Non-pigmented ciliary epithelial cell (primary cell): ENCODE measurements around the gene VMP1.
"Not testable (repeated sequence)": the region's sequence is repeated elsewhere in the genome, so short reads cannot be mapped to it uniquely, and the experiment has no call there.

Experiments
- DNase-seq: peaks from one replicate; pipeline ENCODE4 v3.0.0-alpha.2; 2010; ENCODE audit warnings: low read depth

The VMP1 gene

GRCh38 chr17:59863616-59864015, 156.2 kb downstream of the VMP1 start:
- no peak for DNase-seq

DNA sequence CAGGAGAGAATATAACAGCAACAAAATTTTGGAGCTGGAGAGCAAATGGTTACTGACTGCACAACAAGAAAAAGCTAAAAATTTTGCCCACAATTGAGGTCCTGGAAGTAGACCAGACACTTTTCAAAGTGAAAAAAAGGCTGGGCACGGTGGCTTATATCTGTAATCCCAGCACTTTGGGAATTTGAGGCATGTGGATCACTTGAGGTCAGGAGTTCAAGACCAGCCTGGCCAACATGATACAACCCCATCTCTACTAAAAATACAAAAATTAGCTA, 162.4 kb downstream of the VMP1 start:
- no peak for DNase-seq

DNA sequence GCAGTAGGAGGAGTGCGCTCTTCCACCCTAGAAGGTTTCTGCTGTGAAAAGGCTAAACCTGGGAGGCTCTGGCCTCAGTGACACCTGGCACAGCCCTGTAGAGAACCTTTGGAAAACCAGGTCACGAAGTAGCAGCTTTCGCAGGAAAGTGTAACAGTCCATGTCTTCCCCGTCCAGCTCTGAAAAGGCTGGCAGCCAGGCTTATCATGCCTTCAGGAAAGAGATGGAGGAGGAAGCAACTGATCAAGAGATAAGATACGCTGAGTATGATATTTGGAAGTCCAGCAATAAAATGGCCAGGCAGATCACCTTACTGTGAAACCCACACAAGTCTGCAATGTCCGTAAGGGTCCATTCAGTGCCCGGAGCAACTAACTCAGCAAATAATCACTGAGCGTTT, 163.0 kb downstream of the VMP1 start:
- no peak for DNase-seq

DNA sequence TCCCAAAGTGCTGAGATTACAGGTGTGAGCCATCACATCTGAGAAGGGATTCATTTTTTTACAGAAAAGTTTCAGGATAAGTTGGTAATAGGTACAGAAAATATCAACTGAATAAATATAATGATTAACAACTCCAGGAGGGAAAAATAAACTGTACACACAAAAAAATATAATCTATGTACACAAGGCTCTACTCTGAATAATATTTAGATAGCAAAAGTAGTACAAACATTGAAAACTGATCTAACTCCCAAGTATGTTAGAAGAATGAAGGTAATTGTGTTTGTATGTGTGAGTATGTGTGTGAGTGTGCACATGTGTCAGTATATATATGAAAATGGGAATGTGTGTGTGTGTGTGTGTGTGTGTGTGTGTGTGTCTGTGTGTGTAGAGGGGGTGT, 164.9 kb downstream of the VMP1 start:
- DNase-seq: no peak

GRCh38 chr17:59873414-59873813, 166.0 kb downstream of the VMP1 start:
- DNase-seq: not testable (repeated sequence)

DNA sequence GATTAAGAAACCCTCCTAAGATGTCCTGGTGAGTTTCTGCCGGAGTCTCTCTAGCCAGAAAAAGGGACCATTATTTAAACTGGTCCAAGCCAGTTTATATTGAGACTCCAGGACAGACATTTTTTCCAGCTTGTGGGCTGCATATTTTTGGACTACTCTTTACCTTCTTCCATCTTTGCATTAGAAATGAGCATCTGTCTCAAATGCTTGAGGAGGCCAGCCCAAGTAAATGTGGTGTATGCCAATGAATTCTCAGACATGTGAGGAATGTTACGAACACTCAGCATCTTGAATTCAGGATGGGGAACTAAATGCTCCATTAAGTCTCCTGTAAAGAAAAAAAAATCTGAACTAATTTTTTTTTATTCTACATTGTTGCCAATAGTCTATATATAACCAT, 166.9 kb downstream of the VMP1 start:
- DNase-seq: no peak

DNA sequence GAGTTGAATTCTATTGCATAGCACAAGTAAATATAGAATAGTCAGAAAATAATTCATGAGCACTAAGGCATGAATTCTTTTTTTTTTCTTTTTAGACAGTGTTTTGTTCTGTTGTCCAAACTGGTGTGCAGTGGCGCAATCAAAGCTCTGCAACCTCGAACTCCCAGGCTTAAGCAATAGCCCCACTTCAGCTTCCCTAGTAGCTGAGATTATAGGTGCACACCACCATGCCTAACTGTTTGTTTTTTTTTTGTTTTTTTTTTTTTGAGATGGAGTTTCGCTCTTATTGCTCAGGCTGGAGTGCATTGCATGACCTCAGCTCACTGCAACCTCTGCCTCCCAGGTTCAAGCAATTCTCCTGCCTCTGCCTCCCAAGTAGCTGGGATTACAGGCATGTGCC, 168.7 kb downstream of the VMP1 start:
- no peak for DNase-seq

DNA sequence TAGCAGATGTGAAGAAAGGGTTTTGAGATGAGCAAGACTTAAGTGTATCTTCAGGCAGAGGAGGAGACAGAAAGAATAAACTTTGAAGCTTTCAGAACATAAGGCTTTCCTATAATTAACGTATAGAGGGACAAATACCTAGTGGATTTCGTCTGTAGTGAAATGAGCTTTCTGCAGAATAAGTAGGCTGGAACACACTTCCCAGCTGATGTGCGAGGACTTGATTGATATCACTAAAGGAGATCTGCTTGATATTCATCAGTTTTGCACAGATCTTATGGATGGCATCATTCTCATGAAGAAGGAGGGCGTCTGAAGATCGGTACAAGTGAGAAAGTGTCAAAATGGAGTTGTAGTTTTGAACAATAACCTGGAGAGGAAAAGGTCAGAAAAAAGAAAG, 170.5 kb downstream of the VMP1 start:
- DNase-seq: no peak

DNA sequence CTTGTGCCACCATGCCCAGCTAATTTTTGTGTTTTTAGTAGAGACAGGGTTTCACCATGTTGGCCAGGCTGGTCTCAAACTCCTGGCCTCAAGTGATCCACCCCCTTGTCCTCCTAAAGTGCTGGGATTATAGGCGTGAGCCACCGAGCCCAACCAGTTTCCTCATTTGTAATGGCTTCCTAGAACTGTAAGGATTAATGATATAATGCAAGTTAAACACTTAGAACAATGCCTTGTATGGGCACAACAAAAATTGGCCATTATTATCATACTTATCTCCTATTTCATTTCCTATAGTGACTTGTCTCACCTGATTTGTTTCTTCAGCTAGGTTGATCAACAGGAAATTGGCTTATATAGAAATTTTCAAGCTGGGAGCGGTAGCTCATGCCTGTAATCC, 171.2 kb downstream of the VMP1 start:
- no peak for DNase-seq

- DNase-seq: no peak
Measured at GRCh38 chr17:59884861-59885260, 177.4 kb downstream of the VMP1 start.

GRCh38 chr17:59888145-59888750, 180.8 kb downstream of the VMP1 start:
- DNase-seq: no peak

GRCh38 chr17:59890720-59891119, 183.3 kb downstream of the VMP1 start:
- DNase-seq: no peak
